Osteocyte (in vitro differentiated cells): Measurements from ENCODE around the gene TAGLN2. TPM values are rescaled to one million over a fixed set of nuclear protein-coding genes. Genes with fewer than 3 reads are reported as not detected.

Experiments used
- DNase-seq: peaks from one replicate; pipeline ENCODE4 v3.0.0; 2021; ENCODE audit warnings: mixed read lengths; ENCODE audit not compliant: unreplicated experiment; ENCODE audit errors: extremely low spot score
- H3K27ac Mint-ChIP-seq: one replicate; pipeline ENCODE4 v1.8.0; 2021; ENCODE audit warnings: mild to moderate bottlenecking, mixed read lengths; ENCODE audit not compliant: unreplicated experiment
- H3K27me3 Mint-ChIP-seq: one replicate; pipeline ENCODE4 v1.8.0; 2021; ENCODE audit warnings: mixed read lengths; ENCODE audit not compliant: unreplicated experiment
- H3K36me3 Mint-ChIP-seq: one replicate; pipeline ENCODE4 v1.8.0; 2021; ENCODE audit warnings: mixed read lengths; ENCODE audit not compliant: unreplicated experiment
- H3K4me1 Mint-ChIP-seq: one replicate; pipeline ENCODE4 v1.8.0; 2021; ENCODE audit warnings: mixed read lengths; ENCODE audit not compliant: unreplicated experiment
- H3K4me3 Mint-ChIP-seq: one replicate; pipeline ENCODE4 v1.8.0; 2021; ENCODE audit warnings: mild to moderate bottlenecking, moderate library complexity, mixed read lengths; ENCODE audit not compliant: unreplicated experiment
- H3K9me3 Mint-ChIP-seq: one replicate; pipeline ENCODE4 v1.8.0; 2021; ENCODE audit warnings: mixed read lengths; ENCODE audit not compliant: unreplicated experiment
- total RNA-seq: library from RNA; stranded (reverse); gene quantifications from 2 replicates; pipeline ENCODE4 v1.2.1, GENCODE V29; 2021
- TF ChIP-seq, protein P1 (sequence below): fragments of 200-600 bp; sonication (generic); IDR thresholded peaks from 2 replicates; pipeline ENCODE4 v1.5.0; 2021; ENCODE audit warnings: antibody characterized with exemption, mild to moderate bottlenecking, moderate library complexity

TAGLN2 gene
- total RNA-seq, 1 donor from 2014 or later, result 169 TPM

DNA sequence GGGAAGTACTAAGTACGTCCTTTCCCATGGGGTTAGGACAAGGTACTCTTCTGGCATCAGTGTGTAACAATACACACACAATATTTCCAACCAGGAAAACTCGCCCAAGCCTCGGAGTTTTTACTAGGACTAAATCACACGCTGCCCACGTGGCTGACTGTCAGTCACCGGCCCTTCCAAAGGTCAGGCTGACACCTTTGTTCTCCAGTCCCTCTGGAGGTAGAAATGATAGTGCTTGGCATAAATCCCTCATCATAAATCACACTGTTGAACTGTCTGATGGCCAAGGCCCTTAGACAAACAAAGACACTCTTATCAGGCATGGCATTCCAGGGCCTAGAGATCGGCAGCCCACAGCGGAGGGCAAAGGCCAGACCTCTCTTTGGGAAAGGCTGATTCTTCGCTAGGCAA lies 45.6 kb upstream of the TAGLN2 start:
- Mint-ChIP-seq H3K4me1 (no peaks in the 10 kb centered on the region), H3K36me3 (no peaks in the 10 kb centered on the region), H3K27ac (no peak overlapping the region), H3K4me3 (no peak overlapping the region), H3K9me3 (no peaks in the 10 kb centered on the region), H3K27me3 (peaks cover 45% of the 10 kb centered on the region)
- no peak for DNase-seq
- TF ChIP-seq, protein P1, sequence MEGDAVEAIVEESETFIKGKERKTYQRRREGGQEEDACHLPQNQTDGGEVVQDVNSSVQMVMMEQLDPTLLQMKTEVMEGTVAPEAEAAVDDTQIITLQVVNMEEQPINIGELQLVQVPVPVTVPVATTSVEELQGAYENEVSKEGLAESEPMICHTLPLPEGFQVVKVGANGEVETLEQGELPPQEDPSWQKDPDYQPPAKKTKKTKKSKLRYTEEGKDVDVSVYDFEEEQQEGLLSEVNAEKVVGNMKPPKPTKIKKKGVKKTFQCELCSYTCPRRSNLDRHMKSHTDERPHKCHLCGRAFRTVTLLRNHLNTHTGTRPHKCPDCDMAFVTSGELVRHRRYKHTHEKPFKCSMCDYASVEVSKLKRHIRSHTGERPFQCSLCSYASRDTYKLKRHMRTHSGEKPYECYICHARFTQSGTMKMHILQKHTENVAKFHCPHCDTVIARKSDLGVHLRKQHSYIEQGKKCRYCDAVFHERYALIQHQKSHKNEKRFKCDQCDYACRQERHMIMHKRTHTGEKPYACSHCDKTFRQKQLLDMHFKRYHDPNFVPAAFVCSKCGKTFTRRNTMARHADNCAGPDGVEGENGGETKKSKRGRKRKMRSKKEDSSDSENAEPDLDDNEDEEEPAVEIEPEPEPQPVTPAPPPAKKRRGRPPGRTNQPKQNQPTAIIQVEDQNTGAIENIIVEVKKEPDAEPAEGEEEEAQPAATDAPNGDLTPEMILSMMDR, result no peak

DNA sequence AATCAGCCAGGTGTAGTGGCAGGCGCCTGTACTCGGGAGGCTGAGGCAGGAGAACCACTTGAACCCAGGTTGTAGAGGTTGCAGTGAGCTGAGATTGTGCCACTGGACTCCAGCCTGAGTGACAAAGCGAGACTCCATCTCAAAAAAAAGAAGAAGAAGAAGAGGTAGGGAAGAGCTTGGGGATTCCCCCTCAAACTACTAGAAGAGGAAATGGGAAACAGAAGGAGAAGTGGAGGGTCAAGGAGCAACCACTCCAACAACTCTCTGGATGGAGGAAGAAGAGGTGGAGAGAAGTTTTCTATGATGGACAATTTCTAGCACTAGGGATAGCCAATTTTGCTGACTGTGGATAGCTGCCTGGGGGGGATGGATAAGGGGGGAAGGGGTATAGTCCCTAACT lies 43.6 kb upstream of the TAGLN2 start:
- Mint-ChIP-seq H3K4me1 (no peaks in the 10 kb centered on the region), H3K36me3 (no peaks in the 10 kb centered on the region), H3K4me3 (no peak overlapping the region), H3K27ac (no peak overlapping the region), H3K9me3 (no peaks in the 10 kb centered on the region), H3K27me3 (peaks cover 60% of the 10 kb centered on the region)
- TF ChIP-seq, protein P1, result no peak
- peak; percentile 34 for DNase-seq

DNA sequence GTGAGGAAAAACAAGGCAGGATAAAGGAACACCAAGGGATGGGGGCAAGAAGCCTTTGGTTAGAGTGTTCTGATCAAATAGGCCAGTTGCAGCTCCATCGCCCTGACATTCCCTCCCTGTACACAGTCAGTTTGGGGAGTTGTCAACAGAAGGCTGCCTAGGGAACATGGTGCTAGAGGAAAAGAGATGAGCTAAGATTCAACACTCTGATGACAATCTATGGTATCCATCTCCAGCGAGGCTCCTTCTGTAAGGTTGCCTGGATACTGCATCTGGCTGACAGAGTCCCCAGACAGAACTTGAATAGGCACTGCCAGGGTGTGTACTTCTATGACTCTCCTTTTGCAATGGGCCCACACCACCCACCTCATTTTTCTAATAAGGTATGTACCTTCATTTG lies 40.0 kb upstream of the TAGLN2 start:
- H3K27ac Mint-ChIP-seq, result no peak overlapping the region
- H3K4me1 Mint-ChIP-seq, result no peaks in the 10 kb centered on the region
- TF ChIP-seq, protein P1, result no peak

DNA sequence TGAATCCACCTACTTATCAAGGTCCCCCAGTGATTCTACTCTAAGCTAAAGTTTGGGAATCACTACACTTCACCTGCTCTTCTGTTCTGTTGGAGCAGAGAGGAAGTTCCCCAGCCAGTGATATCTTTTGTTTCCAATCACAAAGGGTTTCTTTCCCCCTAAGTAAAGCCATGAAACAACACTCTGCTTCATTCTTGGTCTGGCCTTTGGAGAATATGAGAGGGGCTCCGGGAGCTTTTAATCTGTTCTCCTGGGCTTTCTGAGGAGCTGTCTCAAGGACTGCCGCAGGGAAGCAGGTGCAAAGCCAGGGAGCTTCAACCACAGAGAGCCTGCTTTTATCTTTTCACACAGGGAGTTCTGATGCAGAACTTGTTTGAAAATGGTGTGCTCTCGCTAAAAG lies 38.8 kb upstream of the TAGLN2 start:
- no peak overlapping the region for H3K4me3 Mint-ChIP-seq
- DNase-seq, result no peak
- H3K27me3 Mint-ChIP-seq, result peaks cover 61% of the 10 kb centered on the region
- no peaks in the 10 kb centered on the region for H3K4me1 Mint-ChIP-seq
- no peaks in the 10 kb centered on the region for H3K9me3 Mint-ChIP-seq
- H3K36me3 Mint-ChIP-seq, result no peaks in the 10 kb centered on the region
- TF ChIP-seq, protein P1, result no peak
- H3K27ac Mint-ChIP-seq, result no peak overlapping the region

More for the DNA sequence above, 40.0 kb upstream of the TAGLN2 start:
- no peaks in the 10 kb centered on the region for H3K36me3 Mint-ChIP-seq
- DNase-seq, result no peak
- no peak overlapping the region for H3K4me3 Mint-ChIP-seq
- peaks cover 57% of the 10 kb centered on the region for H3K27me3 Mint-ChIP-seq
- H3K9me3 Mint-ChIP-seq, result no peaks in the 10 kb centered on the region

DNA sequence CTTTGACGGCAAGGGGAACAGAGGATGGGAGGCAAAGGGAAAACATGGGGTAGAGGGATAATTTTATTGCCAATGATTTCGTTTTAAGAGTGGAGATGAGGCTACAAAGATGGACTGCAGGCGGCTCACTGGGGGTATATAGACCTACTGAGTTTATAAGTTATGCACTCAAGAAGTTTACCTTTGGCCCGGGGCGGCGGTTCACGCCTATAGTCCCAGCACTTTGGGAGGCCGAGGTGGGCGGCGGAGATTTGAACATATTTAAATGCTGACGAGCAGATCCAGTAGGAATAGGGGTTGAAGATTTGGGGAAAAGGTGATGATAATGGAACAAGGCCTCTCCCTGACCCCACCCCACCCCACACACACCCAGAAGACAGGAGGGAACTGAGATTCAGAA lies 36.9 kb upstream of the TAGLN2 start:
- H3K4me3 Mint-ChIP-seq, result no peak overlapping the region
- H3K27me3 Mint-ChIP-seq, result peaks cover 49% of the 10 kb centered on the region
- no peak for DNase-seq
- no peaks in the 10 kb centered on the region for H3K9me3 Mint-ChIP-seq
- H3K4me1 Mint-ChIP-seq, result no peaks in the 10 kb centered on the region
- no peaks in the 10 kb centered on the region for H3K36me3 Mint-ChIP-seq
- TF ChIP-seq, protein P1, result no peak
- no peak overlapping the region for H3K27ac Mint-ChIP-seq
